ENCODE measurements around the gene PEX5L.

GRCh38 chr3:179867961-179868360, 168.8 kb downstream of the PEX5L start:
- TF ChIP-seq EZH2 (IDR thresholded peaks at IDR 0.05; ENCODE audit: borderline replicate concordance, insufficient read depth, low read depth, low read length, poor library complexity, severe bottlenecking) (no peak), CTCF (IDR thresholded peaks at IDR 0.05) (no peak)
